ENCODE results near the gene NEU1. TPM values are rescaled to one million over a fixed set of nuclear protein-coding genes. Genes with fewer than 3 reads are reported as not detected.

NEU1 gene
- polyA plus RNA-seq, 3 donors from 2014 or later = 37.5 to 44.9 (median 40.5) TPM

DNA sequence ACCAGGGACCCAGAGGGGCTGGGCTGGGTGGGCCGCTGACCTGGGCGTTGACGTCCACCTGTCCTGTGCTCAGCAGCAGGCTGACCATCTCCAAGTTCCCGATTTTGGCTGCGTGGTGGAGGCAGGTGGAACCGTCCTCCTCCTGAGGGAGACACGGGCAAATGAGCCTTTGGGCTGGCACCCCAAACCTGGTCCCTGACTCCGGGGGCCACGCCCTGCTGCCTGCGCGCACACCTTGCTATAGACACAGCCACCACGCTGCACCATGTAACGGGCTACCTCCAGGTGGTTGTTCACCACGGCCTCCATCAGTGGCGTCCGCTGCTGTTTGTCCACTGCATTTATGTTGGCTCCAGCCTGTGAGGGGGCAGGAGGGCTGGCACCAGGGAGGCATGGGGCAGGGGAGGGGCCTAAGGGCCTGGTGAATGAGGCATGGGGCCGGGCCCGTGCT is 23.9 kb upstream of the NEU1 start:
- DNase-seq = no peak
- H3K27me3 Mint-ChIP-seq (ENCODE audit: low read depth in 3 of 3) = no peaks in the 10 kb centered on the region
- H3K27ac Mint-ChIP-seq = peak overlapping the region in 1 of 6 donors; percentile 24
- no peaks in the 10 kb centered on the region for H3K4me1 Mint-ChIP-seq
- H3K9me3 Mint-ChIP-seq = no peaks in the 10 kb centered on the region
- H3K36me3 Mint-ChIP-seq = peaks cover 14 to 39% (median 19%) of the 10 kb centered on the region in 3 donors
- H3K4me3 Mint-ChIP-seq = no peak overlapping the region

DNA sequence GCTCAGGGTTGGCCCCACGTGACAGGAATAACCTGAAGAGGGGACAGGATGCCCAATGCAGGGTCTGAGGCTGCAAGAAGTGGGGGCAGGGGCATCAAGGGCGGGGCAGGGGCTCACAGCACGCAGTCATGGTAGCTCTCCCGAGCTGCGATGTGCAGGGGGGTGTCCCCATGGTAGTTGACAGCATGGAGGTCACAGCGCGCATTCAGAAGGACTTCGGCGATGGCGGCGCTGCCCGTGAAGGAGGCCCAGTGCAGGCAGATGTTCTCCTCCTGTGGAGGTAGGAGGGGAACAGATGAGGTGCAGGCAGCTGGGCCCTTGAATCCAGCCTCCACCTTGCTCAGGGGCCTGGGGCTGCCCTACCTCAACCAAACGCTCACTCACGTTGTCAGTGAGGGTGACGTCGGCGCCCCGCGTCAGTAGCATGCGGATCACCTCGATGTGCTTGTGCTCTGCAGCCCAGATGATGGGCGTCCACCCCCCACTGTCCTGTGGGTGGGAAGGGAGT is 22.0 kb upstream of the NEU1 start:
- H3K4me3 Mint-ChIP-seq = no peak overlapping the region
- no peak for DNase-seq
- peaks cover 0 to 2% (median under 1%) of the 10 kb centered on the region in 3 donors for H3K27me3 Mint-ChIP-seq (ENCODE audit: low read depth in 3 of 3)
- H3K36me3 Mint-ChIP-seq = peaks cover 11 to 42% (median 17%) of the 10 kb centered on the region in 3 donors
- H3K4me1 Mint-ChIP-seq = no peaks in the 10 kb centered on the region
- no peak overlapping the region for H3K27ac Mint-ChIP-seq
- no peaks in the 10 kb centered on the region for H3K9me3 Mint-ChIP-seq

DNA sequence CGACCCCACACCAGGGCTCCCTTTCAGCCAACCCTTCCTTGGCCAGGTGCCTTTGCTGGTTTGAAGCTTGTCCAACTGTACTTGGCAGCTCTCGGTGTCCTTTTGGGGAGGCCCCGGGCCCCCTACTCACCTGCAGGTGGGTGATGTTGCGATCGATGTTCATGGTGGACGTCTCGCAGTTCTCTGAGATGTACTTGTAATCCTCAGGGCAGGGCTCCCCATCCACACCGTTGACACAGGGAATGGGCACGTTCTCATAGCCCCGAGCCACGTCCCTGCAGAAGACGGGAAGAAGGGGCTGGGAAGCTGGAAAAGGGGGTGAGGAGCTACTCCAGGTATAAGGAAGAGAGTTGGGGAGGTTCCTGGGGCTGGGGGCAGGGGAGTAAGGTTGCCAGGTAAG is 21.1 kb upstream of the NEU1 start:
- Mint-ChIP-seq H3K9me3 (no peaks in the 10 kb centered on the region), H3K27me3 (ENCODE audit: low read depth in 3 of 3) (peaks cover 1 to 2% (median 2%) of the 10 kb centered on the region in 3 donors), H3K27ac (no peak overlapping the region), H3K4me1 (no peaks in the 10 kb centered on the region), H3K4me3 (no peak overlapping the region), H3K36me3 (peaks cover 11 to 40% (median 17%) of the 10 kb centered on the region in 3 donors)
- no peak for DNase-seq

DNA sequence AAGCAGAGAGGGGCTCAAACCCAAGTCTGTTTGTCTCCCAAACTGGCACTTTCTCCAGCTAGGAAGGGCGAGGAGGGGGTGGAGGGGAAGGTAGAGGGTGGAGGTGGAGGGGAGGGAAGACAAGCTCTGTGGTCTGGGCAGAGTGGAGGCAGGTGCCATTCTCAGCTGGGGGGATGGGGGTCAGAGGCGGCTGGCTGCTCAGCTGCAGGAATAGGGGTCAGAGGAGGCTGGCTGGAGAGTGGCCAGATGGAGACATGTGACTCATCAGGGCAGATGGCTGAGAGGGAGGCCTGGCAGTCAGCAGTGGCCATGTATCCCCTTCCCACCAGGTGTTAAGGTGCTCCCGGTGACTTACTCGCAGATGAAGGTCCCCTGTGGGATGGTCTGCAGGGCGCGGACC is 19.7 kb upstream of the NEU1 start:
- peaks cover 2% of the 10 kb centered on the region in 3 donors for H3K27me3 Mint-ChIP-seq (ENCODE audit: low read depth in 3 of 3)
- peaks cover 11 to 39% (median 17%) of the 10 kb centered on the region in 3 donors for H3K36me3 Mint-ChIP-seq
- H3K4me1 Mint-ChIP-seq = no peaks in the 10 kb centered on the region
- no peak overlapping the region for H3K4me3 Mint-ChIP-seq
- no peak for DNase-seq
- H3K9me3 Mint-ChIP-seq = no peaks in the 10 kb centered on the region
- H3K27ac Mint-ChIP-seq = no peak overlapping the region

DNA sequence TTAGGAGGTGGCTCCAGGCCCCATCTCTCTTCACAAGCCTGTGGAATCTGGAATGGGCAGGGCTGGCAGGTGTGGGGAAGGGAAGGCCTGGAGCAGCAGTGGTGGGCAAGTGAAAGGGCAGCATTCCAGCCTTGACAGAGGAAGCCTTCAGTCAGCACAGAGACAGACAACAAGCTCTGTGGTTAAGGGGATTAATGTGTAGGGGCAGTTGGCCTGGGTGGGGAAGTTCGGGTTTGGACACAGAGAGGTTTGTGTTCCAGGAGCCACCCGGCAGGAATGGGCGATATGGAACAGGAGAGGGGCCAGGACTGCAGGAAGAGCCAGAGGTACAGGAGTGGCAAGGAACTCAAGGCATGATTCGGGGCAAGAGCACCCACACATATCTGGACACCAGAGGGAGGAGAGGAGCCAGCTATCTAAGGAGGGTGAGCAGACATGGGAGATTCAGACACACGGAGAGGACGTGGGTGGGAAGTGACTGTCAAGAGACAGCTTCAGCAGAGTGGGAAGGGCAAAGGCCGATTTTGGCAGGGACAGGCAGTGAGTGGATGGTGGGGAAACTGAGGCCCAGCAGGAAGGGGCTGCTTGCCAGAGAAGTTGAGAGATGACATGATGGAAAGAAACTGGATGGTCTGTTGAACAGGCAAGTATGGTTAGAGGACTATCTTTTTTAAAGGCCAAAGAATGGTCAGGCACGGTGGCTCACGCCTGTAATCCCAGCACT is 18.7 kb upstream of the NEU1 start:
- peaks cover 2% of the 10 kb centered on the region in 3 donors for H3K27me3 Mint-ChIP-seq (ENCODE audit: low read depth in 3 of 3)
- H3K36me3 Mint-ChIP-seq = peaks cover 10 to 35% (median 15%) of the 10 kb centered on the region in 3 donors
- no peak overlapping the region for H3K4me3 Mint-ChIP-seq
- no peaks in the 10 kb centered on the region for H3K9me3 Mint-ChIP-seq
- DNase-seq = no peak
- no peaks in the 10 kb centered on the region for H3K4me1 Mint-ChIP-seq
- H3K27ac Mint-ChIP-seq = peak overlapping the region in 2 of 6 donors; percentile 48 to 59

DNA sequence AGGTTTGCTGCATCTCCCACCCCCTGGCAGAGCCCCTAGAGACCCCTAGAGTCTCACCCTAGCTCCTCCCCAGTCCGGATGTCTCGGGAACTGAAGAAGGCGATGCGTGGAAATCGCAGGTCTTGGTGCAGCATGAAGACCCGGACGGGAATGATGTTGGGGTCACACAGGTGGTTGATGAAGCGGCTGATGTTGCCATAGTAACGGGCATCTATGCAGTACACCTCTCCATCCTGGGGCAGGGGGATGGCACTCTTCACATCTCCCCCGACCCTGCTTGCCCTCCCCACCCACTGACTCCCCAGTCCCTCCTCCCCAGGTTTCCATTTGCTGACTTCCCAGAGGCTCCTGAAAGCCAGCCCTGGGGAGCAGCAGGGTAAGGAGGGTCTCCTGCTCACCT is 18.0 kb upstream of the NEU1 start:
- peaks cover 2 to 5% (median 4%) of the 10 kb centered on the region in 3 donors for H3K27me3 Mint-ChIP-seq (ENCODE audit: low read depth in 3 of 3)
- H3K4me3 Mint-ChIP-seq = no peak overlapping the region
- DNase-seq = no peak
- no peaks in the 10 kb centered on the region for H3K9me3 Mint-ChIP-seq
- H3K27ac Mint-ChIP-seq = no peak overlapping the region
- peaks cover 6 to 29% (median 11%) of the 10 kb centered on the region in 3 donors for H3K36me3 Mint-ChIP-seq
- H3K4me1 Mint-ChIP-seq = no peaks in the 10 kb centered on the region

DNA sequence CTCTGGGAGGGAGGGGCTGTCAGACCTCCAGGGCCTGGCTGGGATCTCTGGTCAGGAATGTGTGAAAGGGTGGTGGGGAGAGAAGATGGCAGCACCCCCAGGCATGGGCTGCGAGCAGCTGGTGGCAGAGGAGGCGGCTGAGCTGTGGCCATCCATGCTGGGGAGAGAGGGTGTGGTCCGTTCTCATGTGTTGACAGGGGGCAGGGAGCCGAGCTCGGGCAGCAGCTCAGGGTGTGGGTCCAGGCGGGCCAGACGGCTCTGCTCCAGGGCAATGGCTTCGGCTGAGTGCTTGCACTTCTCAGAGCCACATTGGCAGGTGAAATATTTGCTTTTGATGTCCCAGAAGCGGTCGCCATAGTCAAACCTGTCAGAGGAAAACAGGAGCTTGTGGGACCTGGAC is 17.3 kb upstream of the NEU1 start:
- no peak for DNase-seq
- Mint-ChIP-seq H3K27me3 (ENCODE audit: low read depth in 3 of 3) (peaks cover 2 to 5% (median 4%) of the 10 kb centered on the region in 3 donors), H3K4me3 (no peak overlapping the region), H3K36me3 (peaks cover 6 to 25% (median 11%) of the 10 kb centered on the region in 3 donors), H3K9me3 (no peaks in the 10 kb centered on the region), H3K4me1 (no peaks in the 10 kb centered on the region), H3K27ac (no peak overlapping the region)

DNA sequence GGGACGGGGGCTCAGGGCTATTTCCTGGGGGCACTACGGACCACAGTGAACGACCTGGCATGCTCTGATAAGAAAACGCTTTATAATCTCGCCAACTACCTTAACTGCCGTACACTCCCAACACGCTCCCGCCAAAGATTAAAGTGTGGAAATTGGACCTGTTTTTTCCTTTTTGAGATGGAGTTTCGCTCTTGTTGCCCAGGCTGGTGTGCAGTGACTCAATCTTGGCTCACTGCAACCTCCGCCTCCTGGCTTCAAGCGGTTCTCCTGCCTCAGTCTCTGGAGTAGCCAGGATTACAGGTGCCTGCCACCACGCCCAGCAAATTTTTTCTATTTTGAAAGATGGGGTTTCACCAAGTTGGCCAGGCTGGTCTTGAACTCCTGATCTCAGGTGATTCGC is 16.5 kb upstream of the NEU1 start:
- Mint-ChIP-seq H3K27me3 (ENCODE audit: low read depth in 3 of 3) (peaks cover 2 to 5% (median 4%) of the 10 kb centered on the region in 3 donors), H3K9me3 (no peaks in the 10 kb centered on the region), H3K27ac (no peak overlapping the region), H3K36me3 (peaks cover 6 to 25% (median 11%) of the 10 kb centered on the region in 3 donors), H3K4me1 (no peaks in the 10 kb centered on the region), H3K4me3 (no peak overlapping the region)
- no peak for DNase-seq

DNA sequence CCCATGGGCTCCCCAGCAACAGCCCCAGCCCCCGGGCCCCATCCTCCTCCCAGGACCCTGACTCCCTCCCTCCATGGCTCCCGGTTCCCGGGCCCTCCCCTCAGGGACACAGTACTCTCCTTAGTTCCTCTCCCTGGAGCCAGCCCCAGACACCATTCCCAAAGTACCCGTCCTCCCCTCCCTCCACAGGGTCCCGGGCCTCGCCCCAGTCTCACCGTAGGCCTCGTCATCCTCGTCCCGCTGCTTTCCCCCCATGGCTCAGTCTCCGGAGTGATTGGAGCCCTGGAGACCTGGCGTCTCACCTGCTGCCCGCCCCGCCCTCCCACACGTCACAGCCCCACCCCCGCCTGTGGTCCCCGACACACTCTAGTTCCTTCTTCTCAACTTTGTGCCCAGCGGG is 16.1 kb upstream of the NEU1 start, which contains the start of gene SLC44A4:
TSS of gene SLC44A4 (minus strand) at position 272 of the 400 bp plus-strand sequence. CDS start at position 255, 17 bp downstream.
- Mint-ChIP-seq H3K9me3 (no peaks in the 10 kb centered on the region), H3K4me3 (no peak within 1 kb of the TSS), H3K27me3 (ENCODE audit: low read depth in 3 of 3) (peaks cover 2 to 5% (median 4%) of the 10 kb centered on the region in 3 donors), H3K36me3 (peaks cover 6 to 25% (median 11%) of the 10 kb centered on the region in 3 donors), H3K4me1 (no peaks in the 10 kb centered on the region), H3K27ac (no peak within 1 kb of the TSS)
- no peak for DNase-seq

DNA sequence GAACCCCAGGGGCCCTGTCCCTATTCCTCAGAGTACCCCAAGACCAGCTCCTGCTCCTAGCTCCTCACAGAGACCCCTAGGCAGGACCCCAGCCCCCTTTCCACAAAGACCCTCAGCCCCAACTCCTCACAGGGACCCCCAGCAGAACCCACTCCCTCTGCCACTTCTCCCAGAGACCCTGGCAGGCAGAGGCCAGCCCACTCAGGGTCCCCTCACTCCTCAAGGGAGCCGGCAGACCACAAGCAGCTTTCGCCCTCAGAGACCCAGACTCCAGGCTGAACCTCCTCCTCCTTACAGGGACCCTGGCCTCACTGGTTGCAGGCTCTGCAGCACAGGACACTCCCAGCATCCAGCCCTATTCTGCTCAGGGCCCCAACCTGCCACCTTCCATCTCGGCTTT is 15.6 kb upstream of the NEU1 start:
- H3K36me3 Mint-ChIP-seq = peaks cover 6 to 25% (median 11%) of the 10 kb centered on the region in 3 donors
- H3K27me3 Mint-ChIP-seq (ENCODE audit: low read depth in 3 of 3) = peaks cover 2 to 5% (median 4%) of the 10 kb centered on the region in 3 donors
- no peaks in the 10 kb centered on the region for H3K4me1 Mint-ChIP-seq
- H3K4me3 Mint-ChIP-seq = no peak overlapping the region
- H3K9me3 Mint-ChIP-seq = no peaks in the 10 kb centered on the region
- DNase-seq = no peak
- H3K27ac Mint-ChIP-seq = no peak overlapping the region

DNA sequence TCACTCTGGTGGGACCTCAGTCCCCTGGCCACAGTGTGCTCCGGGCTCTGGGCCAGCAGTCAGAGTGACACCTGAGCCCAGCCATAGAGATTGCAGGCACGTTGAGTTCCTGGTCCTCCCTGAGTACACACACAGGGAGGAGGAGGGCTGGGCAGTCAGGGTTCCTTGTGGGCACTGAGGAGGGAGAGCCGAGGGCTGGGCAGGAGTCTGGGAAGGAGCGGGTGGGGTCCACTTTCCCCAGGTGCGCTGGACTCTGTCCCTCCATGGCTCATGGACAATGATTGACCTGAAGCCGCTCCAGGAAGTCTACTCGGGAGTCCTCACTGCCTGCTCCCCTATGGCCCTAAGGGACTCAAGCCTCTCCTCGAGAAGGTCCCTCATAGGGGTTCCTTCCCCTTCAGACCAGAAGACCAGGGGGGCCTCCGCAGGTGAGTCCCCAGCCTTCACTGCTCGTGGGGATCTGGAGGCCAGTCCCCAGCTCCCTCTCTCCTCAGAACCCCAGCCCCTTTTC is 15.1 kb upstream of the NEU1 start:
- Mint-ChIP-seq H3K27ac (no peak overlapping the region), H3K4me1 (no peaks in the 10 kb centered on the region), H3K27me3 (ENCODE audit: low read depth in 3 of 3) (peaks cover 2 to 5% (median 4%) of the 10 kb centered on the region in 3 donors), H3K4me3 (no peak overlapping the region), H3K36me3 (peaks cover 6 to 25% (median 11%) of the 10 kb centered on the region in 3 donors), H3K9me3 (no peaks in the 10 kb centered on the region)
- no peak for DNase-seq

DNA sequence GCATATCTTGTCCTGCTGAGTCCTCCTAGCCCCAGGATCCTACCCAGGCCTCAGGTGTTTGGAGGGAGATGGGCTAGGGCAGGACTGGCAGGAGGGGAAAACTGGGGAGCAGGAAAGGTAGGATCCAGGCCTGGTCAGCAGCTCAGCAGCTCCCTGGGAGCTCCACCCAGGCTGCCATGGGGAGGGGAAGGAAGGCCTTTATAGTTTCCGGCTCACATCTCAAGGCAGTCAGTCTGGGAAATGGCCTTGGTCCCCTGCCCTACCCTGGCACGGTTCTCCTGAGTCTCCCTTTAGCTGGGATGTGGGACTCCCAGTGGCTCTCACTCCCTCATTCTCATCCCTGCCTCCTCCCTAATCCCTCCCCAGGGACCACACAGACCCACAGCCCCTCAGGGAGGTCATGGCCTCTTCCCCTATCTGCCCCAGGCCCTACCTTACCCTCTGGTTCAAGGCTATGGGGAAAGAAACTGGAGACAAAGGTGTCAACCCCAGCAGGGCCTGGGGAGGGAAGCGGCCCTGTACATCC is 14.6 kb upstream of the NEU1 start:
- DNase-seq = no peak
- no peaks in the 10 kb centered on the region for H3K9me3 Mint-ChIP-seq
- H3K4me3 Mint-ChIP-seq = no peak overlapping the region
- H3K27ac Mint-ChIP-seq = no peak overlapping the region
- peaks cover 2 to 5% (median 4%) of the 10 kb centered on the region in 3 donors for H3K27me3 Mint-ChIP-seq (ENCODE audit: low read depth in 3 of 3)
- no peaks in the 10 kb centered on the region for H3K4me1 Mint-ChIP-seq
- peaks cover 6 to 21% (median 11%) of the 10 kb centered on the region in 3 donors for H3K36me3 Mint-ChIP-seq

DNA sequence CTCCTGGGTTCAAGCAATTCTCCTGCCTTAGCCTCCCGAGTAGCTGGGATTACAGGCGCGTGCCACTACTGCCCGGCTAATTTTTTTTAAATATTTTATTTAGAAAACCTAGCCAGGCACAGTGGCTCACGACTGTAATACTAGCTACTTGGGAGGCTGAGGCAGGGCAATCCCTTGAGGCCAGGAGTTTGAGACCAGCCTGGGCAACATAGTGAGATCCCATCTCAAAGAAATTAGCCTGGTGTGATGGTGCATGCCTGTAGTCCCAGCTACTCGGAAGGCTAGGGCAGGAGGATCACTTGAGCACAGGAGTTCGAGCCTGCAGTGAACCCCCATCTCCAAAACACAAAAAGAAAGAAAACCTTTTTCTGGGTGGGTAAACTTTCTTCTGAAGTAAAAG is 13.7 kb upstream of the NEU1 start:
- H3K27ac Mint-ChIP-seq = no peak overlapping the region
- H3K9me3 Mint-ChIP-seq = no peaks in the 10 kb centered on the region
- H3K4me3 Mint-ChIP-seq = no peak overlapping the region
- H3K27me3 Mint-ChIP-seq (ENCODE audit: low read depth in 3 of 3) = peaks cover 2 to 5% (median 4%) of the 10 kb centered on the region in 3 donors
- peaks cover 4 to 14% (median 9%) of the 10 kb centered on the region in 3 donors for H3K36me3 Mint-ChIP-seq
- no peaks in the 10 kb centered on the region for H3K4me1 Mint-ChIP-seq
- no peak for DNase-seq

DNA sequence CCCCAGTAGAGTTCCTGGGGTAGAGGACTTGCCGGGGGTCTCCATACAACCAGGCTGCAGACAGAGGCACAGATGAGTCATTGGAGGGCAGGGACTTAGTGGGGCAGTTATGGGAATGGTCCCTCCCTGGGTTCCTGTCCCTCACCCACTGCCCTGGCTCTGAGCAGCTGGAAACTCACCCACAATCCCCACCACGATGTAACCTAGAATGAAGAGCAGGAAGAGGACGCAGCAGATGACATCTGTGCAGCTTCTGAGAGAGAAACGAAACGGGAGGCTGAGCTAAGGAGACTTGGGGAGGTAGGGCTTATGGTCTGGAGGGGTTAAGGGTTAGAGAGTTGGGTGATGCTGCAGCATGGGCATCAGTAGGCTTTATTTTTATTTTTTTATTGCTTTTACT is 13.3 kb upstream of the NEU1 start:
- peak overlapping the region in 1 of 6 donors; percentile 72 for H3K27ac Mint-ChIP-seq

More for the DNA sequence above, 13.3 kb upstream of the NEU1 start:
- H3K36me3 Mint-ChIP-seq = peaks cover 0 to 10% (median 4%) of the 10 kb centered on the region in 3 donors
- H3K27me3 Mint-ChIP-seq (ENCODE audit: low read depth in 3 of 3) = peaks cover 2 to 7% (median 5%) of the 10 kb centered on the region in 3 donors
- no peaks in the 10 kb centered on the region for H3K4me1 Mint-ChIP-seq
- no peaks in the 10 kb centered on the region for H3K9me3 Mint-ChIP-seq
- DNase-seq = no peak
- no peak overlapping the region for H3K4me3 Mint-ChIP-seq

Data from immature natural killer cell (primary cell).